HEK293 (cell line): ENCODE measurements around the gene FSTL4.

ENCODE experiments used
- CTCF ChIA-PET: fragments of 350-600 bp; formaldehyde crosslinking; extraction: SDS; loops from one replicate; lab custom pipeline; 2021; ENCODE audit warnings: antibody characterized with exemption; lab: Yijun Ruan, JAX
- POLR2A ChIA-PET: fragments of 300-600 bp; formaldehyde crosslinking; extraction: SDS; loops from one replicate; lab custom pipeline; 2020; ENCODE audit warnings: antibody characterized with exemption, inconsistent platforms; lab: Yijun Ruan, JAX
- H3K27ac ChIP-seq: fragments of 200-500 bp; sonication (Bioruptor generic); 2 replicates; pipeline ENCODE4 v1.5.1; 2014; ENCODE audit warnings: low read depth, low read length, control low read depth, inconsistent platforms; ENCODE audit errors: extremely low read depth
- H3K36me3 ChIP-seq, 2 experiments: fragments of 200-500 bp in 1 of 2; sonication (Bioruptor generic) in 1 of 2; 1 replicate in 1 of 2; 2 replicates in 1 of 2; pipeline ENCODE4 v1.5.1; 2014 to 2017; ENCODE audit warnings: inconsistent platforms in 2 of 2, low read length in 2 of 2; ENCODE audit not compliant: control insufficient read depth in 2 of 2, insufficient read depth in 1 of 2
- H3K4me1 ChIP-seq: fragments of 200-500 bp; sonication (Bioruptor generic); 2 replicates; pipeline ENCODE4 v1.5.1; 2014; ENCODE audit warnings: mild to moderate bottlenecking, low read length, inconsistent platforms; ENCODE audit not compliant: control insufficient read depth, insufficient read depth
- H3K4me3 ChIP-seq: 2 replicates; pipeline ENCODE4 v1.5.1; 2011; ENCODE audit warnings: low read depth, mild to moderate bottlenecking, control low read depth, low read length, moderate library complexity
- H3K9me3 ChIP-seq: fragments of 200-500 bp; sonication (Bioruptor generic); 2 replicates; pipeline ENCODE4 v1.5.1; 2014; ENCODE audit warnings: low read depth, low read length, inconsistent platforms; ENCODE audit not compliant: control insufficient read depth, insufficient read depth
- MZF1 ChIP-seq: fragments of 450-650 bp; formaldehyde crosslinking; IDR thresholded peaks from 2 replicates; pipeline ENCODE4 v1.5.1; 2017; ENCODE audit warnings: missing biosample characterization, missing genetic modification characterization, borderline replicate concordance
- ZBTB17 ChIP-seq: fragments of 450-650 bp; formaldehyde crosslinking; IDR thresholded peaks from 2 replicates; pipeline ENCODE4 v1.5.1; 2016; ENCODE audit warnings: missing biosample characterization, missing genetic modification characterization
- ZBTB21 ChIP-seq: fragments of 450-650 bp; formaldehyde crosslinking; IDR thresholded peaks from 2 replicates; pipeline ENCODE4 v1.5.1; 2017; ENCODE audit warnings: missing biosample characterization, missing genetic modification characterization
- ZFHX2 ChIP-seq: fragments of 450-650 bp; formaldehyde crosslinking; conservative IDR thresholded peaks from 2 replicates; pipeline ENCODE4 v1.5.1; 2016; ENCODE audit warnings: missing biosample characterization, missing genetic modification characterization
- ZFP3 ChIP-seq: fragments of 450-650 bp; formaldehyde crosslinking; IDR thresholded peaks from 2 replicates; pipeline ENCODE4 v1.5.1; 2016; ENCODE audit warnings: low read depth, missing biosample characterization, missing genetic modification characterization
- ZFP41 ChIP-seq: fragments of 450-650 bp; formaldehyde crosslinking; IDR thresholded peaks from 2 replicates; pipeline ENCODE4 v1.5.1; 2016; ENCODE audit warnings: missing biosample characterization, missing genetic modification characterization, borderline replicate concordance
- ZNF112 ChIP-seq: fragments of 450-650 bp; formaldehyde crosslinking; IDR thresholded peaks from 2 replicates; pipeline ENCODE4 v1.5.0; 2017; ENCODE audit warnings: missing biosample characterization, missing genetic modification characterization
- ZNF155 ChIP-seq: fragments of 450-650 bp; formaldehyde crosslinking; IDR thresholded peaks from 2 replicates; pipeline ENCODE4 v1.5.1; 2016; ENCODE audit warnings: missing biosample characterization, missing genetic modification characterization
- ZNF19 ChIP-seq: fragments of 450-650 bp; formaldehyde crosslinking; IDR thresholded peaks from 2 replicates; pipeline ENCODE4; 2016; ENCODE audit warnings: missing biosample characterization, missing genetic modification characterization, low read depth
- ZNF292 ChIP-seq: fragments of 450-650 bp; formaldehyde crosslinking; IDR thresholded peaks from 2 replicates; pipeline ENCODE4 v1.5.1; 2016; ENCODE audit warnings: low read depth, missing biosample characterization, missing genetic modification characterization, borderline replicate concordance
- ZNF510 ChIP-seq: fragments of 450-650 bp; formaldehyde crosslinking; IDR thresholded peaks from 2 replicates; pipeline ENCODE4 v1.5.1; 2018; ENCODE audit warnings: mild to moderate bottlenecking, missing genetic modification characterization, missing biosample characterization; ENCODE audit not compliant: insufficient replicate concordance
- ZNF558 ChIP-seq: fragments of 450-650 bp; formaldehyde crosslinking; IDR thresholded peaks from 2 replicates; pipeline ENCODE4 v1.5.1; 2016; ENCODE audit warnings: missing biosample characterization, missing genetic modification characterization
- ZNF561 ChIP-seq: fragments of 450-650 bp; IDR thresholded peaks from 2 replicates; pipeline ENCODE4 v1.5.1; 2018; ENCODE audit warnings: missing biosample characterization, missing genetic modification characterization, borderline replicate concordance
- TF ChIP-seq, protein P1 (sequence below): fragments of 450-650 bp; formaldehyde crosslinking; IDR thresholded peaks from 2 replicates; pipeline ENCODE4 v1.5.1; 2016; ENCODE audit warnings: missing biosample characterization, missing genetic modification characterization
- TF ChIP-seq, protein P2 (sequence below): fragments of 450-650 bp; formaldehyde crosslinking; IDR thresholded peaks from 2 replicates; pipeline ENCODE4 v1.5.1; 2016; ENCODE audit warnings: missing biosample characterization, missing genetic modification characterization
- TF ChIP-seq, protein P3 (sequence below): fragments of 450-650 bp; formaldehyde crosslinking; IDR thresholded peaks from 2 replicates; pipeline ENCODE4 v1.5.1; 2016; ENCODE audit warnings: missing biosample characterization, missing genetic modification characterization, borderline replicate concordance
- TF ChIP-seq, protein P4 (sequence below): fragments of 450-650 bp; formaldehyde crosslinking; IDR thresholded peaks from 2 replicates; pipeline ENCODE4 v1.5.0; 2017; ENCODE audit warnings: missing biosample characterization, missing genetic modification characterization, borderline replicate concordance
- TF ChIP-seq, protein P5 (sequence below): fragments of 450-650 bp; formaldehyde crosslinking; IDR thresholded peaks from 2 replicates; pipeline ENCODE4 v1.5.1; 2016; ENCODE audit warnings: missing biosample characterization, missing genetic modification characterization

The FSTL4 gene

DNA sequence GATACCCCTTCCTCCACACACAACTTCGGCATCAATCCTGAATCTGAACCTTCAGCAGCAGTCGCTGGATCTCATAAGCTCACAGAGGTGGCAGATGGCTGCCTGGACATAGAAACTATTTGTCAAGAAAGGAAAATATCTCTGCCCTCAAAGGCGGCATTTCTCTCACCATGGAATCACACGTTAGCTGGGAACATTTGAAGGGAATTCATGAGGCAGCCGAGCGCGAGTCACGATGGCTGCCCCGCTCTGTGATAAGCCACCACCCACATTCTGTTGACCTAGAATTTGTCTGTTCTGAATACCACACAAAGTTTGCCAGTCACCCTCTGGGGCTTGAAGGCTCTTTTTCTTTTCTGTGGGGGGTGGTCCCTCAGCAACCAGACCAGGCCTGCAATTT lies 157.9 kb downstream of the FSTL4 start:
- H3K4me1 ChIP-seq = no peaks in the 10 kb centered on the region; the same call in 1 of the 2 replicates
- H3K4me3 ChIP-seq = no peak overlapping the region
- H3K9me3 ChIP-seq = no peaks in the 10 kb centered on the region
- POLR2A ChIA-PET = no interaction called here
- H3K27ac ChIP-seq = no peak overlapping the region
- CTCF ChIA-PET = interaction anchor here (0.8 kb wide), 1 partner anchor 177 kb away, joined by 3 read pairs; no protein-coding TSS in a partner anchor
- H3K36me3 ChIP-seq = no peaks in the 10 kb centered on the region
- TF ChIP-seq MZF1 (tag by site-specific recombination) = no peak
- TF ChIP-seq ZNF292 = no peak
- no peak for TF ChIP-seq ZFP41 (tag by site-specific recombination)
- TF ChIP-seq ZNF155 (tag by site-specific recombination) = no peak
- TF ChIP-seq ZFP3 = no peak
- TF ChIP-seq, protein P1, sequence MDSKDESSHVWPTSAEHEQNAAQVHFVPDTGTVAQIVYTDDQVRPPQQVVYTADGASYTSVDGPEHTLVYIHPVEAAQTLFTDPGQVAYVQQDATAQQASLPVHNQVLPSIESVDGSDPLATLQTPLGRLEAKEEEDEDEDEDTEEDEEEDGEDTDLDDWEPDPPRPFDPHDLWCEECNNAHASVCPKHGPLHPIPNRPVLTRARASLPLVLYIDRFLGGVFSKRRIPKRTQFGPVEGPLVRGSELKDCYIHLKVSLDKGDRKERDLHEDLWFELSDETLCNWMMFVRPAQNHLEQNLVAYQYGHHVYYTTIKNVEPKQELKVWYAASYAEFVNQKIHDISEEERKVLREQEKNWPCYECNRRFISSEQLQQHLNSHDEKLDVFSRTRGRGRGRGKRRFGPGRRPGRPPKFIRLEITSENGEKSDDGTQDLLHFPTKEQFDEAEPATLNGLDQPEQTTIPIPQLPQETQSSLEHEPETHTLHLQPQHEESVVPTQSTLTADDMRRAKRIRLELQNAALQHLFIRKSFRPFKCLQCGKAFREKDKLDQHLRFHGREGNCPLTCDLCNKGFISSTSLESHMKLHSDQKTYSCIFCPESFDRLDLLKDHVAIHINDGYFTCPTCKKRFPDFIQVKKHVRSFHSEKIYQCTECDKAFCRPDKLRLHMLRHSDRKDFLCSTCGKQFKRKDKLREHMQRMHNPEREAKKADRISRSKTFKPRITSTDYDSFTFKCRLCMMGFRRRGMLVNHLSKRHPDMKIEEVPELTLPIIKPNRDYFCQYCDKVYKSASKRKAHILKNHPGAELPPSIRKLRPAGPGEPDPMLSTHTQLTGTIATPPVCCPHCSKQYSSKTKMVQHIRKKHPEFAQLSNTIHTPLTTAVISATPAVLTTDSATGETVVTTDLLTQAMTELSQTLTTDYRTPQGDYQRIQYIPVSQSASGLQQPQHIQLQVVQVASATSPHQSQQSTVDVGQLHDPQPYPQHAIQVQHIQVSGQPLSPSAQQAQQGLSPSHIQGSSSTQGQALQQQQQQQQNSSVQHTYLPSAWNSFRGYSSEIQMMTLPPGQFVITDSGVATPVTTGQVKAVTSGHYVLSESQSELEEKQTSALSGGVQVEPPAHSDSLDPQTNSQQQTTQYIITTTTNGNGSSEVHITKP (tag by site-specific recombination) = no peak
- TF ChIP-seq, protein P2, sequence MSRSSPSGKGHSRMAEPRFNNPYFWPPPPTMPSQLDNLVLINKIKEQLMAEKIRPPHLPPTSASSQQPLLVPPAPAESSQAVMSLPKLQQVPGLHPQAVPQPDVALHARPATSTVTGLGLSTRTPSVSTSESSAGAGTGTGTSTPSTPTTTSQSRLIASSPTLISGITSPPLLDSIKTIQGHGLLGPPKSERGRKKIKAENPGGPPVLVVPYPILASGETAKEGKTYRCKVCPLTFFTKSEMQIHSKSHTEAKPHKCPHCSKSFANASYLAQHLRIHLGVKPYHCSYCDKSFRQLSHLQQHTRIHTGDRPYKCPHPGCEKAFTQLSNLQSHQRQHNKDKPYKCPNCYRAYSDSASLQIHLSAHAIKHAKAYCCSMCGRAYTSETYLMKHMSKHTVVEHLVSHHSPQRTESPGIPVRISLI (tag by site-specific recombination) = no peak
- TF ChIP-seq, protein P3, sequence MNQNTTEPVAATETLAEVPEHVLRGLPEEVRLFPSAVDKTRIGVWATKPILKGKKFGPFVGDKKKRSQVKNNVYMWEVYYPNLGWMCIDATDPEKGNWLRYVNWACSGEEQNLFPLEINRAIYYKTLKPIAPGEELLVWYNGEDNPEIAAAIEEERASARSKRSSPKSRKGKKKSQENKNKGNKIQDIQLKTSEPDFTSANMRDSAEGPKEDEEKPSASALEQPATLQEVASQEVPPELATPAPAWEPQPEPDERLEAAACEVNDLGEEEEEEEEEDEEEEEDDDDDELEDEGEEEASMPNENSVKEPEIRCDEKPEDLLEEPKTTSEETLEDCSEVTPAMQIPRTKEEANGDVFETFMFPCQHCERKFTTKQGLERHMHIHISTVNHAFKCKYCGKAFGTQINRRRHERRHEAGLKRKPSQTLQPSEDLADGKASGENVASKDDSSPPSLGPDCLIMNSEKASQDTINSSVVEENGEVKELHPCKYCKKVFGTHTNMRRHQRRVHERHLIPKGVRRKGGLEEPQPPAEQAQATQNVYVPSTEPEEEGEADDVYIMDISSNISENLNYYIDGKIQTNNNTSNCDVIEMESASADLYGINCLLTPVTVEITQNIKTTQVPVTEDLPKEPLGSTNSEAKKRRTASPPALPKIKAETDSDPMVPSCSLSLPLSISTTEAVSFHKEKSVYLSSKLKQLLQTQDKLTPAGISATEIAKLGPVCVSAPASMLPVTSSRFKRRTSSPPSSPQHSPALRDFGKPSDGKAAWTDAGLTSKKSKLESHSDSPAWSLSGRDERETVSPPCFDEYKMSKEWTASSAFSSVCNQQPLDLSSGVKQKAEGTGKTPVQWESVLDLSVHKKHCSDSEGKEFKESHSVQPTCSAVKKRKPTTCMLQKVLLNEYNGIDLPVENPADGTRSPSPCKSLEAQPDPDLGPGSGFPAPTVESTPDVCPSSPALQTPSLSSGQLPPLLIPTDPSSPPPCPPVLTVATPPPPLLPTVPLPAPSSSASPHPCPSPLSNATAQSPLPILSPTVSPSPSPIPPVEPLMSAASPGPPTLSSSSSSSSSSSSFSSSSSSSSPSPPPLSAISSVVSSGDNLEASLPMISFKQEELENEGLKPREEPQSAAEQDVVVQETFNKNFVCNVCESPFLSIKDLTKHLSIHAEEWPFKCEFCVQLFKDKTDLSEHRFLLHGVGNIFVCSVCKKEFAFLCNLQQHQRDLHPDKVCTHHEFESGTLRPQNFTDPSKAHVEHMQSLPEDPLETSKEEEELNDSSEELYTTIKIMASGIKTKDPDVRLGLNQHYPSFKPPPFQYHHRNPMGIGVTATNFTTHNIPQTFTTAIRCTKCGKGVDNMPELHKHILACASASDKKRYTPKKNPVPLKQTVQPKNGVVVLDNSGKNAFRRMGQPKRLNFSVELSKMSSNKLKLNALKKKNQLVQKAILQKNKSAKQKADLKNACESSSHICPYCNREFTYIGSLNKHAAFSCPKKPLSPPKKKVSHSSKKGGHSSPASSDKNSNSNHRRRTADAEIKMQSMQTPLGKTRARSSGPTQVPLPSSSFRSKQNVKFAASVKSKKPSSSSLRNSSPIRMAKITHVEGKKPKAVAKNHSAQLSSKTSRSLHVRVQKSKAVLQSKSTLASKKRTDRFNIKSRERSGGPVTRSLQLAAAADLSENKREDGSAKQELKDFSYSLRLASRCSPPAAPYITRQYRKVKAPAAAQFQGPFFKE = no peak
- TF ChIP-seq ZBTB21 (tag by site-specific recombination) = no peak
- no peak for TF ChIP-seq ZNF19 (tag by site-specific recombination)
- no peak for TF ChIP-seq ZNF112 (tag by site-specific recombination)
- TF ChIP-seq, protein P4, sequence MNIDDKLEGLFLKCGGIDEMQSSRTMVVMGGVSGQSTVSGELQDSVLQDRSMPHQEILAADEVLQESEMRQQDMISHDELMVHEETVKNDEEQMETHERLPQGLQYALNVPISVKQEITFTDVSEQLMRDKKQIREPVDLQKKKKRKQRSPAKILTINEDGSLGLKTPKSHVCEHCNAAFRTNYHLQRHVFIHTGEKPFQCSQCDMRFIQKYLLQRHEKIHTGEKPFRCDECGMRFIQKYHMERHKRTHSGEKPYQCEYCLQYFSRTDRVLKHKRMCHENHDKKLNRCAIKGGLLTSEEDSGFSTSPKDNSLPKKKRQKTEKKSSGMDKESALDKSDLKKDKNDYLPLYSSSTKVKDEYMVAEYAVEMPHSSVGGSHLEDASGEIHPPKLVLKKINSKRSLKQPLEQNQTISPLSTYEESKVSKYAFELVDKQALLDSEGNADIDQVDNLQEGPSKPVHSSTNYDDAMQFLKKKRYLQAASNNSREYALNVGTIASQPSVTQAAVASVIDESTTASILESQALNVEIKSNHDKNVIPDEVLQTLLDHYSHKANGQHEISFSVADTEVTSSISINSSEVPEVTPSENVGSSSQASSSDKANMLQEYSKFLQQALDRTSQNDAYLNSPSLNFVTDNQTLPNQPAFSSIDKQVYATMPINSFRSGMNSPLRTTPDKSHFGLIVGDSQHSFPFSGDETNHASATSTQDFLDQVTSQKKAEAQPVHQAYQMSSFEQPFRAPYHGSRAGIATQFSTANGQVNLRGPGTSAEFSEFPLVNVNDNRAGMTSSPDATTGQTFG (tag by site-specific recombination) = no peak
- no peak for TF ChIP-seq ZNF510 (tag by site-specific recombination)
- TF ChIP-seq ZNF561 (tag by site-specific recombination) = no peak
- no peak for TF ChIP-seq ZNF558 (tag by site-specific recombination)
- no peak for TF ChIP-seq ZBTB17
- TF ChIP-seq, protein P5, sequence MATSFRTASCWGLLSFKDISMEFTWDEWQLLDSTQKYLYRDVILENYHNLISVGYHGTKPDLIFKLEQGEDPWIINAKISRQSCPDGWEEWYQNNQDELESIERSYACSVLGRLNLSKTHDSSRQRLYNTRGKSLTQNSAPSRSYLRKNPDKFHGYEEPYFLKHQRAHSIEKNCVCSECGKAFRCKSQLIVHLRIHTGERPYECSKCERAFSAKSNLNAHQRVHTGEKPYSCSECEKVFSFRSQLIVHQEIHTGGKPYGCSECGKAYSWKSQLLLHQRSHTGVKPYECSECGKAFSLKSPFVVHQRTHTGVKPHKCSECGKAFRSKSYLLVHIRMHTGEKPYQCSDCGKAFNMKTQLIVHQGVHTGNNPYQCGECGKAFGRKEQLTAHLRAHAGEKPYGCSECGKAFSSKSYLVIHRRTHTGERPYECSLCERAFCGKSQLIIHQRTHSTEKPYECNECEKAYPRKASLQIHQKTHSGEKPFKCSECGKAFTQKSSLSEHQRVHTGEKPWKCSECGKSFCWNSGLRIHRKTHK (tag by site-specific recombination) = no peak
- no peak for TF ChIP-seq ZFHX2 (tag by site-specific recombination)
